NCI-H1436 treated with DMSO at 0.1 percent for 48 hours (cell line): ENCODE results near the gene MAML2.

Source experiments
- DNase-seq: peaks from one replicate; lab custom pipeline; 2025; lab: John Stamatoyannopoulos, UW

The MAML2 gene

DNA sequence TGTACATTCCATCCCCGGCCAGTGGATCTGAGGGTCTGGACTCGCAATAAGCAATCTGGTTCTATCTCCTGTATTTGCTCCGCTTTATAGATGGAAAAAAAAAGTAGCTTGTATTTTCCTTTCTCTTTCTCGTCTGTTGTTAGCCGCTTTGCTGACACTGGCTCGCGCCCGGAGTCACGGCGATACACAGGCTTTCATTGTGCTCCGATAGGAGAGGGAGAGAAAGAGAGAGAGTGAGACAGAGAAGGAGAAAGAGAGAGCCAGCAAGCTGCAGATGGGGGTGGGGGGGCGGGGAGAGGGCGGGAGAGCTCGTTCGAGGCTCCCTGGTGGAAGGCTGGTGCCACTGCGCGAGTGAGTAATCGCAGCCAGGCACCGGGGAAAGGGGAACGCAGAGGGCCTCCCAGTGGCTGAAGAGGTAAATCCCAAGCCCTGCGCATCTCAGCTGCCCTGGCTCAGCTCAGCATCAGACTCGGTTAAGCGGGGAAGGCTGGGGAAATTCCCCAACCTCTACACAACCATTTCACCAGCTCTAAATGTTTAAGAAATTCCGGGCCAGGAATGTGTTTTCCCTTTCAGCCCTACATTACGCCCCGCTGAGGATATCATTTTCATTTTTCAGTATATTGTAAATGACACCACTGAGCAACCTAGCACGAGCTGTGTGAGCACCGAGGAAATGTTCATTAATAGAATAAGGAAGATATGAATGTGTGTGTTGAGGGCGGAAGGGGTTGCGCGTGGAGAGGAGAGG is at the start of gene MAML2:
TSS of gene MAML2 (minus strand) at position 235 of the 751 bp plus-strand sequence. CDS start 1,300 bp downstream, outside the sequence.
- DNase-seq = peak; percentile 56

DNA sequence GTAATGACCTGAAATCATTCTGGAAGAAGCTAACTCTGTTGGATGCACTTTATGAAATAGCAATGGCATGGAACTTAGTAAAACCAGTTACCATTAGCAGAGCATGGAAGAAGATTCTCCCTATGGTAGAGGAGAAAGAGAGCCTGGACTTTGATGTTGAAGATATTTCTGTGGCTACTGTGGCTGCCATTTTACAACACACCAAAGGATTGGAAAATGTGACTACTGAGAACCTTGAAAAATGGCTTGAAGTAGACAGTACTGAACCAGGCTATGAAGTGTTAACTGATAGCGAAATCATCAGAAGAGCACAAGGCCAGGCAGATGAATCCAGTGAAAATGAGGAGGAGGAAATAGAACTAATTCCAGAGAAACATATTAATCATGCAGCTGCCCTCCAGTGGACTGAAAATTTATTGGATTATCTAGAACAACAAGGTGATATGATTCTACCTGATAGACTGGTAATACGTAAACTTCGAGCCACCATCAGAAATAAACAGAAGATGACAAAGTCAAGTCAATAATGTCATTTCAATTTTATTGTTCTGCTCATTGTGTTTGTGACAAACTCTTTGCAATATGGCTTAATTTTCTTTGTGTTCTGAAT is 48.8 kb upstream of the MAML2 start:
- DNase-seq = no peak

DNA sequence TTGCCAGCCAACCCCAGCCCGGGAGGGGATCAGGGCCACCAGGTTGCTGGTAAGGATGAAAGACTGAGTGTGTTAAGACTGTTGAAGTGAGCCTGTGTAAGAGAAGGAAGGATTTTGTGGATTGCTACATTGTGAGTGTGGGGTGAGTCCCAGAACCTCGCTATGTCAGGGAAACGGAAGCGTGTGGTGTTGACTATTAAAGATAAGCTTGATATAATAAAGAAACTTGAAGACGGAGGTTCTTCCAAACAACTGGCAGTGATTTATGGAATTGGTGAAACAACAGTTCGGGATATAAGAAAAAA is 47.4 kb upstream of the MAML2 start:
- DNase-seq = no peak

DNA sequence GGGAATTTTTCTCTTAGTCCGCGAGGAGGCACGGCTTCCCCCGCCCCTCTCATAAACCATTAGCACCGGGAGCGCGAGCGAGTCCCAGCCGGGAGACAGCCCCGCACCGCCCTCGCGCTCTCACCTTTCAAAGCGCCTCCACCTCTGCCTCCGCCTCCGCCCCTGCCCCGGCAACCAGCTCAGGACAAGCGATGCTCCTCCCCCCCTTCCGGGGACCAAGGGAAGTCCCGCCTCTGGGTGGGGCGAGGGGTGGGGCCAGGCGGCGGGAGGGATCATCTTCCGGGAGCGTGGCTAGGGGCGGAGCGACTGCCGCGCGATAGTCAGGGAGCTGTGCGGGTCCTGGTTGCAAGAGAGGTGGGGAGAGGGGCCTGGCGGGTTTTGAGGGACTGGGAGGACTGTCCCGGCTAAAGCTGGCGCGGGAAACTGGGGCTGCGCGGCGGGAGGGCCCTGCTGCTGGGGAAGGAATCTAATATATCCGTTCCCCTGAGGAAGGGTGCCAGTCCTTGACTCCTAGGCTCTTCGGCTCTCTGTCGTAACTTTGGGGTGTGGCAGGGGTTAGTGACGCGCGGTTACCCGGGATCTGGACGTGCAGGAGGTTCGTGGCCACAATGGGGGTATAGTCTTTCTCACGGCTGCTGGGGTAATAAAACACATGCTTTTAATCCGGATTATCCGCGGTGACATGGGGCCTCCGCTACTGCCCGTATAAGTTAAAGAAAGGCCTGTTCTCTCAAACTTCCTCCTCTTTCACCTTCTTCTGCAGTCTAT is 46.9 kb upstream of the MAML2 start, which contains the start of the genes CCDC82 and JRKL:
TSS of gene CCDC82 (minus strand) at position 193 of the 768 bp plus-strand sequence. CDS start 5,165 bp downstream, outside the sequence.
TSS of gene JRKL (plus strand) at position 294 of the 768 bp plus-strand sequence. CDS start 637 bp downstream, outside the sequence.
- peak; percentile 33 for DNase-seq

DNA sequence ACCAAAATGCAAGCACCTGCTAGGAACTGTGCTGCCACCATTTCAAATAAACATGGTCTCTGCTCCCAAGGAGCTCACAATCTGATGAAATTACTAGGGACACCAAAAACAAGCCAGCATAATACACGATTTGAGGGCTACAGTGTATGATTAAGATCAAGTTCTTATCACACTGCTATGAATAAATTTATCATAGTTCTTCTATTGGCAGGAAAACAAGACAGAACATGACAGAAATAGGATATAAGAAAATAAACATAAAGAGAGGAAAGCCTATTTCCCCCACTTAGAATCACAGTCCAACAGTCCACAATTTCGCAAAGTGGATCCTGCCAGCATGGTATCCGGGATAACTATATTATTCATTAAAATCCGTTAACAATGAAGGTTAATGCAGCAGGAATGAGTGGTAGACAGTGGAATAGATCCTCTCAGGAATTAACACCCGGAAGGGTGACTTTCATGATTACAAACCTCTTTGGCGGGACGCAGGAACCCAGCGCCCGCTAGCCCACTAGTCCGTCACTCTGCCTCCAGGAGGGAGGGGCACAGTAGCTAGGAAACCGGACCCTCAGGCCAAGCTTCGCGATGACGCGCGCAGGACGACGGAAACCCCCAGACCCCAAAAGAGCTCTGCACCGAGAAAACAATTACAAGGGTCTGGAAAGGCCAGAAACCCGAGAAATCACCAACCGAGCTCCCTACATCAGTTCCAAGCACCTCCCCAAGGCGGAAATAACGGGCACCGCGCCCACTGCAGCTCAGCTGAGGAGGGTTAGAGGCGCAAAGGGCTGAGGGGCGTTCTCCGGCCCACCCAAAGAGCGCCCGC is 46.1 kb upstream of the MAML2 start:
- DNase-seq = no peak

DNA sequence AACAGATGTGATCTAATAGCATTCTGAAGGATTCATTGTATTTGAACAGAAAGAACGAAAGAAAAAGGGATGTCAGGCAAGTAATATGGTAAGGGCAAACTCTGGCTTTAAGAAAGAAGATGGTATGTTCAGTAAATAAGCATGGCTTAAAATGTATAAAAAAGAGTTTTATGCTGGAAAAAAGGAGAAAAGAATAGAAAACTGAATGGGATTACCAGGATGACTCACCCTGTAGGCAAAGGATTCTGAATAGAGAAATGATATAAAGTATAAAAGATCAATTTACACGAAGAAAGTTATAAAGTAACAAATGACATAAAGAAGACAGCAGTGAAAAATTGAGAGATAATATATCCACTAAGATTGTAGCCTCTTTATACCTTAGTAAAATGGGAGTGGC is 42.2 kb upstream of the MAML2 start:
- no peak for DNase-seq

DNA sequence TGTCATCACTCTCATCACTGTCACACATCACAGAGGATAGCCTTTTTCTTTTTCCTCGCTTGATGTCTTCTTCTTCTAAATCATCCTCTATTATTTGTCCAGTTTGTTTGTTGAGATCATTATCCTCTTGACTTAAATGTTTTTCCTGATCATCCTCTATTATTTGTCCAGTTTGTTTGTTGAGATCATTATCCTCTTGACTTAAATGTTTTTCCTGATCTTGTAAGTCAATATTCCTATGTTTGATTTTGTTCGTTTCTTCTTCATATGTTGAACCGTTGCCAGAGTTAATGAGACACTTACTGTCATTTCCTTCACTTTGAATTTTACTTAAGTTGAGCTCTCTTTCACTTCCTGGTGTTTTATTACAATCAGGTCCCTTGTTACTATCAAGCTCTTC is 41.2 kb upstream of the MAML2 start:
- peak; percentile 6 for DNase-seq

DNA sequence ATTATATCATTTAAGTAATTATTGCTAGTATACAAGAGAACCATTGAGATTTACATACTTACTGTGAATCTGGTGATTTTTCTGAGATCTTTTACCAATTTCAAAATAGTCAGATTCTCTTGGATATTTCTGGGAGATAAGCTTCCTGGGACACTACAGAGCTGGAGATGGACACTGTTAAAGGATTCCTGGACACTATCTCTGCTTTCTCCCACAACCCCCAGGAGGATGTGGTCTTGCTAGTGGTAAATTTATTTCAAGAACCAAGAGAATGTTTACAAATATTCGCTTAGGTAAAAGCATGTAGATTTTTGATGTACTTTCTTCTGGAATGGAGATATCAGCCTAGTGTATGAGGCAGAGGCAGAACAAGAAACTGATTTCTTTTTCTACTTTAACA is 33.8 kb upstream of the MAML2 start:
- no peak for DNase-seq

DNA sequence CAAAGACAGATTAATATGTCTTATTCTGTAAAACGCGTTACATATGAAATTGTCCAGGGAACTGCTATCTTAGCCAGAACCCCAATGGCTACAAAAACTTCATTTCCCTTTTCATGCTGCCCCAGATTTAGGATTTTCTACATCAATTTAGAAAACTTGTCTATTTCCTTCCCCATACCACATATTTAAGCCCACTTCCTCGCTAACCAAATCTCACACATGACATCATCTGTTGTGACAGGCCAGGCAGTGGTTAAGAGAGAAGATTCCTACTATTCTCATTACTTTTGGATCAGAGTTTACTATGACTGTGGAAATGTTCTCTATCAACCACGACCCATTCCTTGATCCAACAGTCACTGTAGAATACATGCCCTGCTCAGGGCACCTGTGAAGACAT is 30.8 kb upstream of the MAML2 start:
- DNase-seq = no peak

DNA sequence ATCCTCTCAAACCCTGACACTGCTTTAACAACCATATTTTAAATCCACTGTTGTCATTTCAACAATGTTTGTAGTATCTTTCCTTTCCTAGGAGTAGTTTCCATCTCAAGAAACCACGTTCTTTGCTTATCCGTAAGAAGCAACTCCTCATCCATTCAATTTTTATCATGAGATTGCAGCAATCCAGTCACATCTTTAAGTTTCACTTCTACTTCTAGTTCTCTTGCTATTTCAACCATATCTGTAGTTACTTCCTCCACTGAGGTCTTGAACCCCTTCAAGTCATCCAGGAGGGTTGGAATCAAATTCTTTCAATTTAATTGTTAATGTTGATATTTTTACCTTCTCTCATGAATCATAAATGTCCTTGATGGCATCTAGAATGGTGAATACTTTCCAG is 24.3 kb upstream of the MAML2 start:
- no peak for DNase-seq

DNA sequence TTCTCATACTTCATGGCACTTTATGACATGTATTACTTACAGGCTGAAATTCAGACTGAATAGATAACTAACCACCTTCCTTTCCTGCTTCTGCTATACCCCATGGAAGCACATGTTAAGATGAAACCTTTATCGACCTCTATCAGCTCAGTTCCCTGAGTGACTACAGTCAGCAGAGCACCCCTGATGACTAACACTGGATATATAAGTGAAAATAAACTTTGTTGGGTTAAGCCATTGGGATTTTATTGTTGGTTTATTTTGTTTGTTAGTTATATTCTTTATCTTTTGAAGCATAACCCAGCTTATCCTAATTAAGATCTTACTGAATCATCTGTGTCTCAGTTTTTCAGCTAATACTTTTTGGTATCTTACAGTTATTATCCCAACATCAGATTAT is 23.0 kb upstream of the MAML2 start:
- DNase-seq = no peak

DNA sequence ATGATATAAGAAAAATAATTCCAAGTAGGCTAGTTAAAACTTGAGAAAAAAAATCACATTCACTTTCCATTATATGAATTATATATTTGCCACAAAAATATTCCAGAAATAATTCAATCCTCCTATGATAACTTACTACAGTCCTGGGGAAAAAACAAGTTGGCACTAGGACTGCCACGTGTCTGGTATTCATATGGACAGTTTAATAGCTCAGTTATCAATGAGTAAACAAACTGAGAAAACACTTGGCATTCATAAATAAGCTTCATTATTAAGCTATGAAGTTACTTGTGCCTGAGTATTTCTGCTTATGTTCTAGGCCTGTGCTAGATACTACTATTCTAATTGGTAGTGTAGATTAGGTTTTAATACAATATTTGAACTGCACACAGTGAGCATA is 22.5 kb upstream of the MAML2 start:
- no peak for DNase-seq

DNA sequence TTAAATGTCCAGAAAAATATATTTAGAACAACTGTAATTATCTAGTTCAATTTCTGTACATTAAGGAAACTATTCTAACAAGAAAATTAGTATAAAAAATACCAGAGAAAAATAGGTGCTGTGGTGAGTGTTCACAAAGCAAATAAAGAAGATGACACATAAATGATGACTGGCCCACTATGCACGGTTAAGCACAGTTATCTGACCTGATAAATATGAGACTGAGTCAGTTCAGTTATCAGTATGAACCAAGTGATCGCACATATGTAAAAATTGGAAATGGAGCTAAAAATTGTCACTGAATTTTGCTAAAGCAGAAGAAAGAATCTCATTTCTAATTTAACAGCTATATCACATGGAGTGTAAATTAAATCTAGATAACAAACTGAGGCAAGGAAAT is 18.8 kb upstream of the MAML2 start:
- DNase-seq = no peak

DNA sequence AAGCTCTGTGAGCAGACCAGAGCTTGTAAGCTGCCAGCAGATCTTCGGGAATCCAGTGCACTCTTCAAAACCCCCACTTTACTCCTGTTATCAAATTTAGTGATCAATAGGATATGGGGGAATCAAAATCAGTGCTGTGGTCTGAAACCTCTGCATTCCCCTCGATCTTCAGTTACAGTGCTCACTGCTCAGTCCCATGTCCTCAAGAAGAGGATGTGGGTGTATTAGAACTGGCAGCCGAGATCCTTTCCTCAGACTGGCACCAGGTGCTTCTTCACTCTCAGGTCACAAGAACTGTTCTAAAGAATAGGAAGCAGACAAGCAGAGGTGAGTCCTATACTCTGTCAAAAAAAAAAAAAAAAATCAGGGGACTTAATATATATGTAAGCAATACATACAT is 15.3 kb upstream of the MAML2 start:
- DNase-seq = no peak

DNA sequence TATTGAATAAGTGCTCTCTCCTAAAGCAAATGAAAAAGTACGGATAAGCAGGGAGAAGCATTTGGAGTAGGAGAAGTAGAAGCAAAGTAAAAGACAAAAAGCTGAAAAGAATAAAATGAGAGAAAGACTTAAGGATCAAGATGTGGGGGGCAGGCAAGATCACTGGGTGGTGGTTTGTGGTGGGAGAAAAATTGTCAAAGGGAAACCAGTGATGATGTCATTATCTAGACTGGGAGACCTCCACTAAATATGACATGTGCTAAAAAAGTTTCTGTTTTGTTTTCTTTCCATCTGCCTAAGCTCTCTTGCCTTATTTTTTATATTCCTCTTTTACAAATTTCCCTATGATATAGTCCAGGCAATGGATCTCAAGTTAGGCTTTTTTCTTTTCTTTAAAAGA is 14.8 kb upstream of the MAML2 start:
- no peak for DNase-seq

DNA sequence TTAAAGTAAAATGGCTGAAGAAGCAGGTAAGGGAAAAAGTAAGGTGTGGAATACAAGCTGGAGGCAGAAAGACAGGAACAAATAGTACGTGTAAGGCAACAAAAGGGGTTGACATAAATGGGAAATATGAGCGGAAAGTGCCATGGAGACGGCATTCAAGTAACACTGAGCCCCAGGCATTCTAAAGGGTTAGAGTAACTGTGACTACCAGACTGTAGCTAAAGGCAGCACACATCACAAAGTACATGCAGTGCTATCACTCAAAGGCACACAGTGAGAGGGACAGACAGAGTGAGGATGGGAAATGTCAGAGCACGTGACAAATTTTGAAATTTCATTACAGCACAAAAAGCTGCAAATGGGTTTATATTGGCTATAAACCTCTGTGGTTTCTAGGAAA is 13.9 kb upstream of the MAML2 start:
- no peak for DNase-seq

DNA sequence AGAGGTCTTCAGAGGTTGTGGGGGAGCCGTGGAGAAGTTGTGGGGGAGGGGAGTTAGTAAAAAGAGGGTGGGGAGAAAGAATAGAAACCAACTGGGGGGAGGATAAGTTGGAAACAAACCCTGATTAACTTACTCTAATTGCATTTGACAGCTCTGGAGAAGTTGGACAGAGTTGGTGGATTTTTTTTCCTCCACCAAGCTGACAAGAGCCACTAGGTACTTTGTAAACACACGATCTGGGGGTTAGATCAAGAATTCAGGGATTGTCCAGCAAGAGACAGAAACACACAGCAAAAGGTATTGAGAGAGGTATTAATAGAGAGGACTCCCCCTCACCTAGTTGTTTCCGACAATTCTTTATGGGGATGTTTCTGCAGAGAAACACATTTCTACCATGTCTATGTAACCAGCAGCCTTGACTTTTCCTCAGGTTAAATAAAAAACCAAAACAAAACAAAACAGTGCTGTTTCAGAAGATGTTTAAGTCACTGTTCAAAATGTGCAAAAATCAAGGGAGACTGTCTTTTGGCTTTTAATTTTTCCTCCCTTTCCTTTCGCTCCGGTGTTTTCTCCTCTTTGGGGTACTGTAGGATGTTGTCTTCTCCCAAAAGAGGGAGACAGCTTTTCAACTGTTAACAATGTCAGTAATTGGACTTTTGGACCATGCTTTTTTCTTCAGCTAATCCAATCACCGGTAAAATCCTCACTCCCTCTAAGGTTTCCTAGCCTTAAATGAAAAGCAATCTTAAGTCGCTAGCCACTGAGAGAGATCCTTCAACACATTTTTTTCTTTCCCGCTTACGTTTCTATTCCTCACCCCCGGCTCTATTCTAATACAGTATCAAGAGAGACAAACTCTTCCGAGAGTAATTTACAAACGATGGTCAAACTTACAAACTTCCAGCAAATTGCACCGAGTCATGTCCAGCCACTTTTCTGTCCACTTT is 708 bp downstream of the MAML2 start:
- no peak for DNase-seq

DNA sequence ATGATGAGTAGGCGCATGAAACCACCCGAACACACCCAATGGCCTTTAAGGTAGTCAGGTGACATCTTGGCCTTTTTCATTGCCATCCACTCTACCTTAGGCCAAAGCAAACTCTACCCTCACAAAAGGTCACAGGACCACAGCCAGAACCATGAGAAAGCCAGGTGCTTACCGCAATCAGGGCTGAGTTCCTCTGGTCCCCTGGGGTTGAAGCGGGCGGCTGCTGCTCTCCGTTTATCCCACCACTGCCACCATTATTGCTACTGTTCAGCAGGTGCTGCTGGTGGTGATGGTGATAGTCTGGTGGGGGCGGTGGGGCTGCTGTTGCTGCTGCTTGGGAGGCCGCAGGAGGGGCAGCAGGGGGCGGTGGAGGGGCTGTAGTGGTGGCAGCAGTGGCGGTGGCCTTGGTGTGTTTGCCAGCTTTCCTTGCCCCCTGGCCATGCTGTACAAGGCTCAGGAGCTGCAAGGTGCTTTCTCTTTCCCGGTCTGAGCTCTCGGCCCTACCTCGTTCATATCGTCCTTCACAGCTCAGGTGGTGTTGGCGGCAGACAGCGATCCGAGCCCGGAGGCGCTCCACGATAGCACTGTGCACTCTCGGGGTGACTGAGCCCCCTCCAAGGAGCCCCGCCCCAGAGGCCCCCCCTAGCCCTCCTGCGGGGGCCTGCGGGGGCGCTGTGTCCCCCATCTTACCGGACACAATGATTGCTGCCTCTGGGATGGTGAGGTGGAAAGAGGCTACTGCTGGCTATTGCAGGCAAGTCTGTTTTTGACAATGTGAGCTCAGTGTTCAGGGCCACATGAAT is 1.6 kb downstream of the MAML2 start:
- no peak for DNase-seq

DNA sequence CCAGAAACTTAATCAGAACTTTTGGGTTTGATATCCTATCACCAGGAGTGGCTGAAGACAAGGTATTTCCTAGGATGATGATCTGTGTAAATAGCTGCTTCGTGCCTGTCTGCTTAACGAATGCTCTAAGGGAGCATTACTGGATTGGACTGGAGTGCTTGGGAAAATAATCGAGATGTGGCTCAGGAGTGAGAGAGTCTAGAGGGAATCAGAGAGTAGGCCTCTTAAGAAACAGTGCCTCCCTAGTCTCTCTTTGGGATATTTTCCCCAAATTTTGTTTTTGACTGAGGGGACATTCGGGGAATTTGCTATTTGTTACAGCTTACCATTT is 2.5 kb downstream of the MAML2 start:
- no peak for DNase-seq
